GM19455 (cell line): ENCODE results near the gene LXN.
"Not testable (repeated sequence)": the region's sequence is repeated elsewhere in the genome, so short reads cannot be mapped to it uniquely, and the experiment has no call there.

Source experiments
- ATAC-seq: cut with Tn5 transposase; IDR thresholded peaks from one replicate; pipeline ENCODE4 v1.9.1; 2021; ENCODE audit not compliant: unreplicated experiment

LXN gene

GRCh38 chr3:158672215-158673176, at the start of gene LXN:
TSS of gene LXN (minus strand) at chr3:158672648. CDS start at chr3:158672478, 170 bp downstream.
- peak; percentile 100 for ATAC-seq

GRCh38 chr3:158722108-158722507, 49.7 kb upstream of the LXN start:
- ATAC-seq = no peak

- ATAC-seq = no peak
Observed at GRCh38 chr3:158718490-158719170, 46.2 kb upstream of the LXN start.

GRCh38 chr3:158717576-158717975, 45.1 kb upstream of the LXN start:
- no peak for ATAC-seq

GRCh38 chr3:158713094-158713499, 40.6 kb upstream of the LXN start:
- ATAC-seq = no peak

GRCh38 chr3:158712443-158712842, 40.0 kb upstream of the LXN start:
- ATAC-seq = no peak

- ATAC-seq = no peak
Observed at GRCh38 chr3:158711886-158712285, 39.4 kb upstream of the LXN start.

- no peak for ATAC-seq
Observed at GRCh38 chr3:158710601-158711000, 38.2 kb upstream of the LXN start.

GRCh38 chr3:158709666-158710083, 37.2 kb upstream of the LXN start:
- no peak for ATAC-seq

- no peak for ATAC-seq
Observed at GRCh38 chr3:158703566-158703965, 31.1 kb upstream of the LXN start.

- ATAC-seq = no peak
Observed at GRCh38 chr3:158702815-158703481, 30.5 kb upstream of the LXN start.

GRCh38 chr3:158701420-158702065, 29.1 kb upstream of the LXN start:
- no peak for ATAC-seq

GRCh38 chr3:158700559-158700958, 28.1 kb upstream of the LXN start:
- no peak for ATAC-seq

GRCh38 chr3:158696618-158697017, 24.2 kb upstream of the LXN start:
- no peak for ATAC-seq

GRCh38 chr3:158693866-158694456, 21.5 kb upstream of the LXN start:
- ATAC-seq = not testable (repeated sequence)

GRCh38 chr3:158685159-158685558, 12.7 kb upstream of the LXN start:
- ATAC-seq = no peak

GRCh38 chr3:158683230-158683962, 10.9 kb upstream of the LXN start:
- ATAC-seq = no peak

GRCh38 chr3:158680861-158681260, 8.4 kb upstream of the LXN start:
- no peak for ATAC-seq

- no peak for ATAC-seq
Observed at GRCh38 chr3:158679547-158680000, 7.1 kb upstream of the LXN start.

GRCh38 chr3:158678687-158679086, 6.2 kb upstream of the LXN start:
- ATAC-seq = no peak
